ENCODE results near the gene RASL11A. TPM values are rescaled to one million over a fixed set of nuclear protein-coding genes. Genes with fewer than 3 reads are reported as not detected.

RASL11A gene
- polyA plus RNA-seq, 1 of the 3 experiments (the other 2 are of a cell fraction): 2.7 TPM

DNA sequence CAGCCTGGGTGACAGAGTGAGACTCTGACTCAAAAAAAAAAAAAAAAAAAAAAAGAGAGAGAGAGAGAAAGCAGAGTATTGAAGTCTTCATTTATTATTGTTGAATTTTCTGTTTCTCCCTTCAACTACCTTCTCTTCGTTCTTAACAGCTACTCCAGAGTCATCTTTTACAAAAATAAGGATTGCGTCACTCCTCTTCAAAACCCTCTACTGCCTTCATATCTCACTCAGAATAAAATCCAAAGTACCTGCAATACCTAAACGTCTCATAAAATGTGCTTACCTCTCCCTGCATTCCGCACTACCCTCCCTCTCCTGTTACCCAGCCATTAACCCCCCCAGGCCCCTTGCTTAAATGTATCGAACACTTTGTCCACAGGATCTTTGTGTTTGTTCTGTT is 36.7 kb upstream of the RASL11A start:
- WGBS (ENCODE audit: low lambda C conversion rate): 78% methylated on average over 5 of the region's 5 CpGs
- TF ChIP-seq MEF2A (IDR thresholded peaks at IDR 0.05; ENCODE audit: borderline replicate concordance, low read depth) (no peak), GABPA (IDR thresholded peaks at IDR 0.05; ENCODE audit: low read depth) (no peak), EP300 (IDR thresholded peaks at IDR 0.05; ENCODE audit: borderline replicate concordance in 1 of 2, low read depth in 1 of 2, low read length in 1 of 2) (no peak), MXI1 (IDR thresholded peaks at IDR 0.05; ENCODE audit: low read depth, low read length) (no peak), SMC3 (IDR thresholded peaks at IDR 0.05; ENCODE audit: low read depth, low read length) (no peak)
- TF ChIP-seq, protein P1, sequence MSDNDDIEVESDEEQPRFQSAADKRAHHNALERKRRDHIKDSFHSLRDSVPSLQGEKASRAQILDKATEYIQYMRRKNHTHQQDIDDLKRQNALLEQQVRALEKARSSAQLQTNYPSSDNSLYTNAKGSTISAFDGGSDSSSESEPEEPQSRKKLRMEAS (IDR thresholded peaks at IDR 0.05; ENCODE audit: low read depth): no peak
- TF ChIP-seq, protein P2, sequence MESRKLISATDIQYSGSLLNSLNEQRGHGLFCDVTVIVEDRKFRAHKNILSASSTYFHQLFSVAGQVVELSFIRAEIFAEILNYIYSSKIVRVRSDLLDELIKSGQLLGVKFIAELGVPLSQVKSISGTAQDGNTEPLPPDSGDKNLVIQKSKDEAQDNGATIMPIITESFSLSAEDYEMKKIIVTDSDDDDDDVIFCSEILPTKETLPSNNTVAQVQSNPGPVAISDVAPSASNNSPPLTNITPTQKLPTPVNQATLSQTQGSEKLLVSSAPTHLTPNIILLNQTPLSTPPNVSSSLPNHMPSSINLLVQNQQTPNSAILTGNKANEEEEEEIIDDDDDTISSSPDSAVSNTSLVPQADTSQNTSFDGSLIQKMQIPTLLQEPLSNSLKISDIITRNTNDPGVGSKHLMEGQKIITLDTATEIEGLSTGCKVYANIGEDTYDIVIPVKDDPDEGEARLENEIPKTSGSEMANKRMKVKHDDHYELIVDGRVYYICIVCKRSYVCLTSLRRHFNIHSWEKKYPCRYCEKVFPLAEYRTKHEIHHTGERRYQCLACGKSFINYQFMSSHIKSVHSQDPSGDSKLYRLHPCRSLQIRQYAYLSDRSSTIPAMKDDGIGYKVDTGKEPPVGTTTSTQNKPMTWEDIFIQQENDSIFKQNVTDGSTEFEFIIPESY (IDR thresholded peaks at IDR 0.05; ENCODE audit: borderline replicate concordance, low read depth): no peak

DNA sequence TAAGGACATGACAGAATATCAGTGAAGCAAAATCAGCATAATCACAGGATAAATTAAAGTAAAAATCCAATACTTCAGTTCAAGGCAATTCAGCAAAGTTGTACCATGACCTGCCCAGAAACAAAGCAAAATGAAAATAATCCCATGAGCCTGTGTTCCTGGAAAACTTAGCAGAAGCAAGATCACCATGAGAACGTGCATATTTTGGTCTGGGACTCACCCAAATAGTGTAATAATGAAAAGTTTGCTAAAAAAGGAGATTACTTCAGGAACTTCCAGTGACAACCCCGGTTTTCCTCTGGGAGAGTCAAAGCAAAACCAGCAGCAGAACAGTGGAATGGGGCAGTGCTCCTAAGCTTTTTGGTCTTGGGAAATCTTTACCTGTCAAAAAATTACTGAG is 34.2 kb upstream of the RASL11A start:
- peaks cover 11% of the 10 kb centered on the region; the same call in 1 of the 2 replicates for H3K9me3 ChIP-seq
- ChIA-PET CTCF (no interaction called here), POLR2A (no interaction called here)
- H2AFZ ChIP-seq (ENCODE audit: low read depth): no peak overlapping the region
- H3K79me2 ChIP-seq (ENCODE audit: insufficient read depth): no peaks in the 10 kb centered on the region
- no peak overlapping the region for H3K4me3 ChIP-seq (ENCODE audit: low read depth in 2 of 2, low read length in 1 of 2)
- H3F3A ChIP-seq (replicated peaks; ENCODE audit: insufficient read depth): no peaks in the 10 kb centered on the region
- TF ChIP-seq RXRA (IDR thresholded peaks at IDR 0.05; ENCODE audit: borderline replicate concordance, low read depth) (no peak), TAF1 (IDR thresholded peaks at IDR 0.05; ENCODE audit: borderline replicate concordance, low read depth, low read length) (no peak), NFIC (IDR thresholded peaks at IDR 0.05; ENCODE audit: borderline replicate concordance) (no peak)
- TF ChIP-seq, protein P2 (IDR thresholded peaks at IDR 0.05; ENCODE audit: borderline replicate concordance, low read depth): no peak
- H3K27ac ChIP-seq (ENCODE audit: low read depth in 2 of 2, low read length in 1 of 2): no peak overlapping the region
- WGBS (ENCODE audit: low lambda C conversion rate): 56% methylated on average over 2 of the region's 2 CpGs
- no peaks in the 10 kb centered on the region for H3K9me2 ChIP-seq
- H3K4me2 ChIP-seq: no peak overlapping the region
- no peaks in the 10 kb centered on the region for H3K4me1 ChIP-seq (ENCODE audit: control insufficient read depth in 1 of 2, insufficient read depth in 2 of 2, low read depth in 1 of 2, low read length in 1 of 2)
- H4K20me1 ChIP-seq (ENCODE audit: insufficient read depth): no peaks in the 10 kb centered on the region
- no peak overlapping the region for H3K9ac ChIP-seq
- H3K36me3 ChIP-seq (replicated peaks in 1 of 2; ENCODE audit: control insufficient read depth in 1 of 2, insufficient read depth in 2 of 2, low read length in 1 of 2): no peaks in the 10 kb centered on the region
- DNase-seq: no peak
- no peaks in the 10 kb centered on the region for H3K27me3 ChIP-seq (ENCODE audit: insufficient read depth)

More for the DNA sequence above, 36.7 kb upstream of the RASL11A start:
- Histone ChIP-seq H3K27ac (ENCODE audit: low read depth in 2 of 2, low read length in 1 of 2) (no peak overlapping the region), H3K9ac (no peak overlapping the region), H3K9me2 (no peaks in the 10 kb centered on the region), H3K9me3 (peaks cover 18% of the 10 kb centered on the region; the same call in 1 of the 2 replicates), H3K4me3 (ENCODE audit: low read depth in 2 of 2, low read length in 1 of 2) (no peak overlapping the region), H3K79me2 (ENCODE audit: insufficient read depth) (no peaks in the 10 kb centered on the region), H4K20me1 (ENCODE audit: insufficient read depth) (no peaks in the 10 kb centered on the region), H2AFZ (ENCODE audit: low read depth) (no peak overlapping the region), H3K27me3 (ENCODE audit: insufficient read depth) (no peaks in the 10 kb centered on the region), H3F3A (replicated peaks; ENCODE audit: insufficient read depth) (no peaks in the 10 kb centered on the region), H3K4me2 (no peak overlapping the region), H3K4me1 (ENCODE audit: control insufficient read depth in 1 of 2, insufficient read depth in 2 of 2, low read depth in 1 of 2, low read length in 1 of 2) (no peaks in the 10 kb centered on the region), H3K36me3 (replicated peaks in 1 of 2; ENCODE audit: control insufficient read depth in 1 of 2, insufficient read depth in 2 of 2, low read length in 1 of 2) (no peaks in the 10 kb centered on the region)
- CTCF ChIA-PET: interaction anchor here (0.7 kb wide), 1 partner anchor 109 kb away, joined by 3 read pairs; no protein-coding TSS in a partner anchor
- no peak for DNase-seq
- POLR2A ChIA-PET: no interaction called here
